ENCODE measurements around the gene OTOP2. TPM values are rescaled to one million over a fixed set of nuclear protein-coding genes. Genes with fewer than 3 reads are reported as not detected.
A peak's percentile ranks its signal among the peaks of the same experiment; 100 is the strongest.

Gene OTOP2
- total and polyA plus RNA-seq, 9 of the 15 experiments (the other 6 are each of a cell fraction or from before 2014, with no cell fraction given), result 0.04 to 0.36 (median 0.14) TPM; not detected in 1

GRCh38 chr17:74960570-74961342 lies 36.7 kb downstream of the OTOP2 start (continued):
- TF ChIP-seq E2F6 (IDR thresholded peaks at IDR 0.05; ENCODE audit: borderline replicate concordance in 1 of 2, extremely low read depth in 1 of 2, insufficient read depth in 1 of 2, insufficient read length in 1 of 2, low read depth in 1 of 2, low read length in 1 of 2, poor library complexity in 1 of 2, severe bottlenecking in 1 of 2) (peak; percentile 96), ILF3 (IDR thresholded peaks at IDR 0.05; ENCODE audit: borderline replicate concordance) (no peak), CGGBP1 (CRISPR knock-in tag; IDR thresholded peaks at IDR 0.05) (no peak), TAL1 (IDR thresholded peaks at IDR 0.05) (no peak), ZNF583 (CRISPR knock-in tag; IDR thresholded peaks at IDR 0.05) (no peak), GTF2B (IDR thresholded peaks at IDR 0.05; ENCODE audit: extremely low read depth, insufficient read length) (no peak), PHB2 (IDR thresholded peaks at IDR 0.05; ENCODE audit: low read depth) (no peak), ZNF740 (CRISPR knock-in tag; IDR thresholded peaks at IDR 0.05) (peak; percentile 81; the same call in 1 of the 2 replicates), ZNF740 (tag; IDR thresholded peaks at IDR 0.05) (0 out of 4 replicates have a peak, but pooled peaks of 1 of the 2 experiments have one; percentile 65), RAD21 (CRISPR knock-in tag; conservative IDR thresholded peaks at IDR 0.05 in 1 of 2, IDR thresholded peaks at IDR 0.05 in 1 of 2) (peak; percentile 85 to 96), HDAC1 (IDR thresholded peaks at IDR 0.05) (peak in 1 of 2 experiments; percentile 92; a peak in 2 of 4 replicates), ZHX1 (conservative IDR thresholded peaks at IDR 0.05; ENCODE audit: low read length) (0 out of 2 replicates have a peak, but pooled peaks have one; percentile 71), ARID2 (IDR thresholded peaks at IDR 0.05) (0 out of 2 replicates have a peak, but pooled peaks have one; percentile 42), ZNF212 (CRISPR knock-in tag; IDR thresholded peaks at IDR 0.05) (no peak), MAX (CRISPR knock-in tag; IDR thresholded peaks at IDR 0.05) (peak; percentile 98), ZBTB26 (CRISPR knock-in tag; IDR thresholded peaks at IDR 0.05) (no peak), ESRRA (IDR thresholded peaks at IDR 0.05; ENCODE audit: borderline replicate concordance, low read depth) (peak; percentile 59; the same call in 1 of the 2 replicates)
